ENCODE data around the gene SPRYD4.
"Not testable (repeated sequence)": the region's sequence is repeated elsewhere in the genome, so short reads cannot be mapped to it uniquely, and the experiment has no call there.

The SPRYD4 gene

GRCh38 chr12:56477521-56478225, 9.3 kb downstream of the SPRYD4 start:
- DNase-seq = no peak

- no peak for DNase-seq
These were observed 11.2 kb downstream of the SPRYD4 start for GRCh38 chr12:56479625-56480024.

- no peak for DNase-seq
These were observed 16.2 kb downstream of the SPRYD4 start for GRCh38 chr12:56484566-56484965.

GRCh38 chr12:56486694-56487093, 18.3 kb downstream of the SPRYD4 start:
- no peak for DNase-seq

- DNase-seq = no peak
These were observed 19.2 kb downstream of the SPRYD4 start for GRCh38 chr12:56487448-56488040.

- peak; percentile 77 for DNase-seq
These were observed 19.9 kb downstream of the SPRYD4 start, which contains the start of gene GLS2 for GRCh38 chr12:56488041-56488955. GLS2 (minus strand) TSS chr12:56488161; CDS start chr12:56488118, 43 bp downstream.

GRCh38 chr12:56490360-56490759, 22.0 kb downstream of the SPRYD4 start:
- DNase-seq = no peak

- not testable (repeated sequence) for DNase-seq
These were observed 25.2 kb downstream of the SPRYD4 start for GRCh38 chr12:56493409-56494105.

GRCh38 chr12:56494106-56494415, 25.7 kb downstream of the SPRYD4 start:
- DNase-seq = not testable (repeated sequence)

GRCh38 chr12:56494481-56494880, 26.1 kb downstream of the SPRYD4 start:
- not testable (repeated sequence) for DNase-seq

- peak; percentile 9 for DNase-seq
These were observed 28.3 kb downstream of the SPRYD4 start for GRCh38 chr12:56496704-56497103.

GRCh38 chr12:56498126-56498902, 29.9 kb downstream of the SPRYD4 start:
- not testable (repeated sequence) for DNase-seq

- DNase-seq = not testable (repeated sequence)
These were observed 31.1 kb downstream of the SPRYD4 start for GRCh38 chr12:56499452-56499851.

GRCh38 chr12:56499879-56500278, 31.5 kb downstream of the SPRYD4 start:
- DNase-seq = not testable (repeated sequence)

- DNase-seq = no peak
These were observed 42.4 kb downstream of the SPRYD4 start for GRCh38 chr12:56510786-56511185.

GRCh38 chr12:56514014-56514318, 45.6 kb downstream of the SPRYD4 start:
- not testable (repeated sequence) for DNase-seq

GRCh38 chr12:56517854-56518253, 49.5 kb downstream of the SPRYD4 start:
- no peak for DNase-seq

GRCh38 chr12:56518570-56518969, 50.2 kb downstream of the SPRYD4 start:
- no peak for DNase-seq

- no peak for DNase-seq
These were observed 51.7 kb downstream of the SPRYD4 start for GRCh38 chr12:56520048-56520447.

- no peak for DNase-seq
These were observed 52.1 kb downstream of the SPRYD4 start for GRCh38 chr12:56520506-56520905.

GRCh38 chr12:56521209-56521589, 52.8 kb downstream of the SPRYD4 start:
- peak; percentile 4 for DNase-seq
